PC-3 (cell line): Measurements from ENCODE around the gene RPP30.

Experiments
- CTCF ChIP-seq: fragments of 300-600 bp; sonication (generic); conservative IDR thresholded peaks from 2 replicates; pipeline ENCODE4 v1.5.1; 2017; ENCODE audit warnings: antibody characterized with exemption, low read depth, mild to moderate bottlenecking, low read length
- EZH2 ChIP-seq: fragments of 300-600 bp; sonication (generic); IDR thresholded peaks from one replicate; pipeline ENCODE4 v1.6.1; 2017; ENCODE audit warnings: antibody characterized with exemption, mild to moderate bottlenecking, low read length; ENCODE audit not compliant: unreplicated experiment

GRCh38 chr10:90911133-90912051 is 39.6 kb downstream of the RPP30 start:
- TF ChIP-seq CTCF (peak; percentile 73), EZH2 (no peak)
